Body of pancreas (tissue), 4 donors: ENCODE measurements around the gene ERVH48-1. TPM values are rescaled to one million over a fixed set of nuclear protein-coding genes. Genes with fewer than 3 reads are reported as not detected.
"Not testable (repeated sequence)": the region's sequence is repeated elsewhere in the genome, so short reads cannot be mapped to it uniquely, and the experiment has no call there.

Experiments used
- ATAC-seq: fragments of 150-250 bp; one replicate; pipeline ENCODE4 v1.9.1; 2016
- DNase-seq, 4 donors: peaks; one replicate each; pipeline ENCODE4 v3.0.0-alpha.2; 2019
- H3K27ac ChIP-seq, 4 donors: fragments of 200-600 bp; sonication (generic); 1 replicate in 3 of 4; 2 replicates in 1 of 4; pipeline versions ENCODE4 v1.5.1 to v1.6.1; 2016 to 2019; ENCODE audit warnings: mild to moderate bottlenecking in 1 of 4, mixed read lengths in 1 of 4, moderate library complexity in 1 of 4
- H3K27me3 ChIP-seq, 2 donors: fragments of 200-600 bp; sonication (generic); one replicate each; pipeline ENCODE4 v1.6.0; 2016; ENCODE audit warnings: mild to moderate bottlenecking in 1 of 2
- H3K36me3 ChIP-seq, 2 donors: fragments of 200-600 bp; sonication (generic); replicated peaks in 1 of 2; 2 replicates each; pipeline ENCODE4 v1.5.1; 2016; ENCODE audit warnings: low read depth in 2 of 2; ENCODE audit not compliant: insufficient read depth in 1 of 2
- H3K4me1 ChIP-seq: fragments of 200-600 bp; sonication (generic); one replicate; pipeline ENCODE4 v1.6.0; 2016
- H3K4me3 ChIP-seq, 2 donors: fragments of 200-600 bp; sonication (generic); 1 replicate in 1 of 2; 2 replicates in 1 of 2; pipeline ENCODE4 v1.5.1; 2016 to 2019
- H3K9me3 ChIP-seq, 3 donors: fragments of 200-600 bp; sonication (generic); 1 replicate in 2 of 3; 2 replicates in 1 of 3; pipeline ENCODE4 v1.5.1; 2016
- POLR2A ChIP-seq, 3 donors: fragments of 450-650 bp; IDR thresholded peaks; one replicate each; pipeline ENCODE4 v1.6.1; 2016; ENCODE audit warnings: antibody characterized with exemption in 3 of 3, mild to moderate bottlenecking in 2 of 3
- WGBS, 2 donors: methylation state at CpG; one replicate each; pipeline ENCODE4 v1.1.5; 2017; 5-methylcytosine and 5-hydroxymethylcytosine counted together
- intact Hi-C: fragments of 100-400 bp; cut with DNase I; formaldehyde crosslinking; loops from one replicate; pipeline ENCODE4 v1.15.1; 2023
- total RNA-seq, 2 donors: library from RNA; depleted of rRNA; stranded (reverse); fragments of >200 nt; gene quantifications; one replicate each; pipeline ENCODE4 v1.1.0, GENCODE V29; 2016
- TF ChIP-seq, protein P1 (sequence below), 7 experiments: fragments of 450-650 bp in 4 of 7; fragments of 200-600 bp in 3 of 7; sonication (generic) in 3 of 7; IDR thresholded peaks; one replicate each; pipeline ENCODE4 v1.5.1; 2016 to 2019; ENCODE audit warnings: antibody characterized with exemption in 7 of 7

ERVH48-1 gene
- total RNA-seq, 2 donors from 2014 or later, result 0.52 TPM; not detected in 1

GRCh38 chr21:42942244-42942643 lies 16.8 kb upstream of the ERVH48-1 start:
- Histone ChIP-seq H3K9me3 (no peaks in the 10 kb centered on the region), H3K4me1 (peaks cover 15% of the 10 kb centered on the region), H3K27ac (no peak overlapping the region), H3K36me3 (no peaks in the 10 kb centered on the region), H3K4me3 (no peak overlapping the region), H3K27me3 (no peaks in the 10 kb centered on the region)
- intact Hi-C loops, result no loop called here
- WGBS, 2 donors, result 66 to 79% methylated on average over 6 of the region's 6 CpGs
- no peak for DNase-seq
- ATAC-seq, result no peak
- TF ChIP-seq, protein P1, sequence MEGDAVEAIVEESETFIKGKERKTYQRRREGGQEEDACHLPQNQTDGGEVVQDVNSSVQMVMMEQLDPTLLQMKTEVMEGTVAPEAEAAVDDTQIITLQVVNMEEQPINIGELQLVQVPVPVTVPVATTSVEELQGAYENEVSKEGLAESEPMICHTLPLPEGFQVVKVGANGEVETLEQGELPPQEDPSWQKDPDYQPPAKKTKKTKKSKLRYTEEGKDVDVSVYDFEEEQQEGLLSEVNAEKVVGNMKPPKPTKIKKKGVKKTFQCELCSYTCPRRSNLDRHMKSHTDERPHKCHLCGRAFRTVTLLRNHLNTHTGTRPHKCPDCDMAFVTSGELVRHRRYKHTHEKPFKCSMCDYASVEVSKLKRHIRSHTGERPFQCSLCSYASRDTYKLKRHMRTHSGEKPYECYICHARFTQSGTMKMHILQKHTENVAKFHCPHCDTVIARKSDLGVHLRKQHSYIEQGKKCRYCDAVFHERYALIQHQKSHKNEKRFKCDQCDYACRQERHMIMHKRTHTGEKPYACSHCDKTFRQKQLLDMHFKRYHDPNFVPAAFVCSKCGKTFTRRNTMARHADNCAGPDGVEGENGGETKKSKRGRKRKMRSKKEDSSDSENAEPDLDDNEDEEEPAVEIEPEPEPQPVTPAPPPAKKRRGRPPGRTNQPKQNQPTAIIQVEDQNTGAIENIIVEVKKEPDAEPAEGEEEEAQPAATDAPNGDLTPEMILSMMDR (IDR thresholded peaks at IDR 0.05), result no peak
- no peak for TF ChIP-seq POLR2A (IDR thresholded peaks at IDR 0.05)

DNA sequence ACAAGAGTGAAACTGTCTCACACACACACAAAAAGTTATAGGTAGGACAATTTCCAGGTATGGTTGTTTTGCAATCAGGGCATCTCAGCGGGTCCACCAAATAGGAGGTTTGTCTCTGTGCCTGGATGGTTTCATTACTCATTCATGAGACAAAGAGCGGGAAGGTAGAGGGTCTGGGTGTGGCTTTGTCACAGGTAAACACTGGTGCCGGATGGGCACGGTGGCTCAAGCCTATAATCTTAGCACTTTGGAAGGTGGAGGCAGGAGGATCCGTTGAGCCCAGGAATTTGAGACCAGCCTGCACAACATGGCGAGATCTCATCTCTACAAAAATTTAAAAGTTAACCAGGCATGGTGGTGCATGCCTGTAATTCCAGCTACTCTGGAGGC lies 16.3 kb upstream of the ERVH48-1 start:
- Histone ChIP-seq H3K9me3 (no peaks in the 10 kb centered on the region), H3K36me3 (no peaks in the 10 kb centered on the region), H3K4me3 (no peak overlapping the region), H3K4me1 (peaks cover 15% of the 10 kb centered on the region), H3K27me3 (no peaks in the 10 kb centered on the region), H3K27ac (no peak overlapping the region)
- TF ChIP-seq, protein P1 (IDR thresholded peaks at IDR 0.05), result no peak
- no peak for TF ChIP-seq POLR2A (IDR thresholded peaks at IDR 0.05)
- intact Hi-C loops, result no loop called here
- 82 to 86% methylated on average over 4 to 6 of the region's 6 CpGs for WGBS, 2 donors
- no peak for ATAC-seq
- DNase-seq, result no peak

DNA sequence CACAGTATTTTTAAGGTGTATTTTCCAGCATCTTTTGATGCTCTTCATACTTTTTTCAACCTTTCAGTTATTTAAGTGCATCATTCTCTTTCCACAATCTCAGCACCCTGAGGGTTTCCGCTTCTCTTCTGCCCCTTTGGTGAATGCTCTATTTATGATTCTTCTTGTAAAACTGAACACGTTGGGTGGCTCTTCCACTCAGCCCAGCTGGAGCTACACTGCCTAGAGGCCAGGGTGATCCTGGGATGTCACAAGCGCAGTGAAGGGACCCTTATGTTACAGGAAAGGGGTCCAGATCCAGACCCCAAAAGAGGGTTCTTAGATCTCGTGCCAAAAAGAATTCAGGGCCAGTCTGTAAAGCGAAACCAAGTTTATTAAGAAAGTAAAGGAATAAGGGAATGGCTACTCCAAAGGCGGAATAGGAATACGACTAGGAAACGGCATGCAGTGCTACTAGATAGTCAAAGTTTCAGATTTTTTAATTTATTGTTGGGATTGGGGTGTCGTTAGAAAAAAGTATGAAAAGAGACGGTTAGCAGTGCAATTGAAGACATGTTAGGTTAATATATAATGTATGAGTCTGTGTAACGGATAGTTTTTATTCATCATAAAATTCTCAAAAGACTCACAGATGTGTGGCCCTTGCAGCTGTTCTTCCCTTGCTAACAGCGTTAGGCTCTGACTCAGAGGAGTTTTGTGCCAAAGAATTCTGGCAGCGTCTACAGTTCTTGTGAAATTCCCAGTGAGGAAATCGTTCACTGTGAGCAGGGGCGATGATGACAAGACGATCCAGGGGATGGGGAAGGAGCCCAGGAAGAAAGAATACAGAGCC lies 14.4 kb upstream of the ERVH48-1 start:
- H3K27ac ChIP-seq, result peak overlapping the region in 3 of 4 donors; percentile 36 to 58 (median 56)
- H3K27me3 ChIP-seq, result no peaks in the 10 kb centered on the region
- peak; percentile 98 for ATAC-seq
- H3K36me3 ChIP-seq, result no peaks in the 10 kb centered on the region
- H3K9me3 ChIP-seq, result no peaks in the 10 kb centered on the region
- DNase-seq, result peak; percentile 81 to 90 (median 86)
- intact Hi-C loops, result loop anchor here (10.0 kb wide), 1 partner anchor 45 kb away; no protein-coding TSS in a partner anchor
- no peak for TF ChIP-seq POLR2A (IDR thresholded peaks at IDR 0.05)
- TF ChIP-seq, protein P1 (IDR thresholded peaks at IDR 0.05), result no peak
- WGBS, 2 donors, result 51 to 52% methylated on average over 16 of the region's 16 CpGs
- no peak overlapping the region for H3K4me3 ChIP-seq
- peaks cover 15% of the 10 kb centered on the region for H3K4me1 ChIP-seq

DNA sequence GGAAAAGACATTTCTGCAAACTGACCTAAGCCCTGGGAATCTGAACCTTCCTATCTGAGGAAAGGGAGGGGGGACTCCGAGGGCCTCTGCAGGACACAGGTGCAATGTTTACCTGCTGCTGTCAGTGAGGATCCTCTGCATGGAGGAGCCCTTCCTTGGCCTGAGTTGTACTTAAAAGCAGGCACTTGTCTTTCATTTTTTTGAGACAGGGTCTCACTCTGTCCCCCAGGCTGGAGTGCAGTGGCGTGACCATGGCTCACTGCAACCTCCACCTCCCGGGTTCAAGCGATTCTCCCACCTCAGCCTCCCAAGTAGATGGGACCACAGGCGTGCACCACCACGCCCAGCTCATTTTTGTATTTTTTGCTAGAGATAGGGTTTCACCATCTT lies 13.2 kb upstream of the ERVH48-1 start:
- ATAC-seq, H3K9me3 ChIP-seq, DNase-seq, H3K27ac ChIP-seq, H3K27me3 ChIP-seq, H3K4me3 ChIP-seq, H3K36me3 ChIP-seq: not testable (repeated sequence)
- peaks cover 21% of the 10 kb centered on the region for H3K4me1 ChIP-seq
- WGBS, 2 donors, result 84 to 90% methylated on average over 6 of the region's 6 CpGs
- intact Hi-C loops, result loop anchor here (10.0 kb wide), 1 partner anchor 46 kb away; no protein-coding TSS in a partner anchor

- Histone ChIP-seq H3K4me3 (no peak overlapping the region), H3K4me1 (peaks cover 23% of the 10 kb centered on the region), H3K9me3 (no peaks in the 10 kb centered on the region), H3K27me3 (no peaks in the 10 kb centered on the region), H3K36me3 (no peaks in the 10 kb centered on the region), H3K27ac (no peak overlapping the region)
- no peak for TF ChIP-seq POLR2A (IDR thresholded peaks at IDR 0.05)
- TF ChIP-seq, protein P1 (IDR thresholded peaks at IDR 0.05), result no peak
- ATAC-seq, result no peak
- intact Hi-C loops, result loop anchor here (10.0 kb wide), 1 partner anchor 47 kb away; no protein-coding TSS in a partner anchor
- no peak for DNase-seq
- 91 to 93% methylated on average over 21 of the region's 21 CpGs for WGBS, 2 donors
These were observed 12.7 kb upstream of the ERVH48-1 start for GRCh38 chr21:42937960-42938605.

- not testable (repeated sequence) for H3K36me3 ChIP-seq, H3K9me3 ChIP-seq, DNase-seq, H3K4me3 ChIP-seq, H3K27ac ChIP-seq, H3K27me3 ChIP-seq, ATAC-seq
- 73 to 83% methylated on average over 13 to 16 of the region's 16 CpGs for WGBS, 2 donors
- intact Hi-C loops, result loop anchor here (10.0 kb wide), 1 partner anchor 48 kb away; no protein-coding TSS in a partner anchor
- peaks cover 31% of the 10 kb centered on the region for H3K4me1 ChIP-seq
These were observed 11.9 kb upstream of the ERVH48-1 start for GRCh38 chr21:42937034-42937940.

GRCh38 chr21:42936360-42936759 lies 10.9 kb upstream of the ERVH48-1 start:
- peaks cover 31% of the 10 kb centered on the region for H3K4me1 ChIP-seq
- 69 to 94% methylated on average over 1 to 5 of the region's 5 CpGs for whole genome bisulfite sequencing, 2 donors
- not testable (repeated sequence) for H3K4me3 ChIP-seq, H3K9me3 ChIP-seq, H3K27me3 ChIP-seq, ATAC-seq, H3K27ac ChIP-seq, H3K36me3 ChIP-seq, DNase-seq
- intact Hi-C loops, result loop anchor here (10.0 kb wide), 1 partner anchor 48 kb away; no protein-coding TSS in a partner anchor
